ENCODE measurements around the gene NAP1L4.

DNA sequence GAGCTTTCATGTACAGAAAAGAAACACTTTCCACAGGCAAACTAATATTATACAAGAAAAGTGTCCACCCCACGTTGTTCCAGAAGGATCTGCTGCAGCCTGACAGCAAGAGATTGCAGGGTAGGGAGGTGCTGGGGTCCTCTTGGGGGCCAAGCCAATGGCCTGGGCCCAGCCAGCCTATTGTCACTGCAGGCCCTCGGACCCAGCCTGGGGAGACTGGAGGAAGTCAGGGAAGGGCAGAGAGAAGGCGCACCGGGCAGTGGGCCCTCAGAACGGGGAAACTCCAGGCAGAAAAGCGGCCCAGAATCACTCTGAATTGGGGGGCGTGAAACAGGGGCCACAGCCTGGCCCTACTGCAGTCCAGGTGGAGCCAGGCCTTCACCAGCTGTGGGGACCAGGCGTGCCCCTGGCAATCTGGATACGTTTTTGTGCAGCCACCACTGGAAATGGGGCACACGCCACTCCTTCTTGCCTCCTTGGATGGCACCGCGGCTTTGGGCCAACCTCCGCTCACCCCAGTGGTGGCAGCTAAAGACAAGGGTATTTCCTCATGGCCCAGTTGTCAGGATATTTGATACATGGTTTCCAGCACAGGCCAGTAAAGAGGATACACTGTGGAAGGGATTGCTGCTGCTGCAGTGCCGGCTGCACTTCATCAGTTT is 3.9 kb upstream of the NAP1L4 start:
- TF ChIP-seq, protein P1, sequence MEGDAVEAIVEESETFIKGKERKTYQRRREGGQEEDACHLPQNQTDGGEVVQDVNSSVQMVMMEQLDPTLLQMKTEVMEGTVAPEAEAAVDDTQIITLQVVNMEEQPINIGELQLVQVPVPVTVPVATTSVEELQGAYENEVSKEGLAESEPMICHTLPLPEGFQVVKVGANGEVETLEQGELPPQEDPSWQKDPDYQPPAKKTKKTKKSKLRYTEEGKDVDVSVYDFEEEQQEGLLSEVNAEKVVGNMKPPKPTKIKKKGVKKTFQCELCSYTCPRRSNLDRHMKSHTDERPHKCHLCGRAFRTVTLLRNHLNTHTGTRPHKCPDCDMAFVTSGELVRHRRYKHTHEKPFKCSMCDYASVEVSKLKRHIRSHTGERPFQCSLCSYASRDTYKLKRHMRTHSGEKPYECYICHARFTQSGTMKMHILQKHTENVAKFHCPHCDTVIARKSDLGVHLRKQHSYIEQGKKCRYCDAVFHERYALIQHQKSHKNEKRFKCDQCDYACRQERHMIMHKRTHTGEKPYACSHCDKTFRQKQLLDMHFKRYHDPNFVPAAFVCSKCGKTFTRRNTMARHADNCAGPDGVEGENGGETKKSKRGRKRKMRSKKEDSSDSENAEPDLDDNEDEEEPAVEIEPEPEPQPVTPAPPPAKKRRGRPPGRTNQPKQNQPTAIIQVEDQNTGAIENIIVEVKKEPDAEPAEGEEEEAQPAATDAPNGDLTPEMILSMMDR (conservative IDR thresholded peaks at IDR 0.05; ENCODE audit: low read length) = no peak
- no peak for TF ChIP-seq EZH2phosphoT487 (IDR thresholded peaks at IDR 0.05; ENCODE audit: borderline replicate concordance)
